Vein endothelial cell (primary cell): Measurements from ENCODE around the gene LDLRAP1. TPM values are rescaled to one million over a fixed set of nuclear protein-coding genes. Genes with fewer than 3 reads are reported as not detected.

Source experiments
- total RNA-seq: library from RNA; depleted of rRNA; stranded (reverse); fragments of >200 nt; gene quantifications from 2 replicates; pipeline ENCODE4 v1.2.3, GENCODE V29; 2012

The LDLRAP1 gene
- total RNA-seq: 22.7 and 23.8 TPM in 2 replicates

GRCh38 chr1:25543425-25544242 is at the start of gene LDLRAP1:
TSS of gene LDLRAP1 (plus strand) at chr1:25543606. CDS start at chr1:25543699, 93 bp downstream.

GRCh38 chr1:25616095-25616986 is 72.9 kb downstream of the LDLRAP1 start, which contains the start of gene MAN1C1:
TSS of gene MAN1C1 (plus strand) at chr1:25616791. CDS start at chr1:25617798, 1,007 bp downstream.

Other genes starting within 250 kb of the LDLRAP1 start
- gene TMEM50A, start 205.3 kb upstream of the LDLRAP1 start, total RNA-seq: 130 and 134 TPM in 2 replicates
- gene RHCE, start 122.8 kb upstream of the LDLRAP1 start, total RNA-seq: 0.33 TPM in 1 of 2 replicates, not detected in the other
- 25.8 and 29.2 TPM in 2 replicates for gene MACO1, start 112.7 kb upstream of the LDLRAP1 start, total RNA-seq
- 4.3 and 6.2 TPM in 2 replicates for gene MAN1C1, start 73.2 kb downstream of the LDLRAP1 start, total RNA-seq